Testis (tissue), 3 donors: ENCODE results near the gene RFXANK. TPM values are rescaled to one million over a fixed set of nuclear protein-coding genes. Genes with fewer than 3 reads are reported as not detected.

Experiments used
- DNase-seq: peaks from one replicate; pipeline ENCODE4 v3.0.0-alpha.2; 2019
- H3K27ac ChIP-seq, 2 donors: fragments of 200-600 bp; sonication (generic); one replicate each; pipeline ENCODE4 v1.5.1; 2019
- H3K27me3 ChIP-seq: fragments of 200-600 bp; sonication (generic); one replicate; pipeline ENCODE4 v1.5.1; 2019
- H3K36me3 ChIP-seq: fragments of 200-600 bp; sonication (generic); one replicate; pipeline ENCODE4 v1.5.1; 2017; ENCODE audit warnings: low read depth; ENCODE audit errors: missing control alignments
- H3K4me1 ChIP-seq: fragments of 200-600 bp; sonication (generic); one replicate; pipeline ENCODE4 v1.5.1; 2019
- H3K4me3 ChIP-seq, 2 donors: fragments of 200-600 bp; sonication (generic); one replicate each; pipeline ENCODE4 v1.5.1; 2017 to 2019
- H3K9me3 ChIP-seq: fragments of 200-600 bp; sonication (generic); one replicate; pipeline ENCODE4 v1.5.1; 2017
- CTCF ChIP-seq, 3 experiments: fragments of 450-650 bp in 2 of 3; fragments of 200-600 bp in 1 of 3; sonication (generic) in 1 of 3; IDR thresholded peaks; one replicate each; pipeline ENCODE4 v1.5.1; 2016 to 2019; ENCODE audit warnings: antibody characterized with exemption in 3 of 3, mild to moderate bottlenecking in 2 of 3, moderate library complexity in 1 of 3
- POLR2A ChIP-seq: fragments of 450-650 bp; IDR thresholded peaks from one replicate; pipeline ENCODE4 v1.6.1; 2017; ENCODE audit warnings: antibody characterized with exemption, mild to moderate bottlenecking, moderate library complexity
- WGBS, 2 donors: methylation state at CpG; one replicate each; pipeline ENCODE4 v1.1.5; 2018; 5-methylcytosine and 5-hydroxymethylcytosine counted together
- intact Hi-C: fragments of 100-400 bp; cut with DNase I; formaldehyde crosslinking; loops from one replicate; pipeline ENCODE4 v1.15.1; 2023; ENCODE audit warnings: low total_unique reads
- polyA plus RNA-seq: library from polyadenylated mRNA; stranded (reverse); fragments of 350-450 nt; fragmentation: Illumina TruSeq; extraction: RNeasy Lipid Tissue Mini Kit (QIAGEN cat#74804); gene quantifications from one replicate; pipeline ENCODE4 v1.2.3, GENCODE V29; 2014; ENCODE audit warnings: low read depth, low replicate concordance; ENCODE audit not compliant: insufficient read depth
- total RNA-seq, 2 donors: library from RNA; depleted of rRNA; stranded (reverse); fragments of >200 nt; gene quantifications; one replicate each; pipeline ENCODE4 v1.2.3, GENCODE V29; 2016

Gene RFXANK
- total and polyA plus RNA-seq, 3 donors from 2014 or later, result 35.1 to 40.4 (median 35.7) TPM

GRCh38 chr19:19160461-19161035, 31.5 kb upstream of the RFXANK start:
- no peaks in the 10 kb centered on the region for H3K4me1 ChIP-seq
- WGBS, 2 donors, result 78 to 79% methylated on average over 12 to 26 of the region's 26 CpGs
- no peak for DNase-seq
- no peaks in the 10 kb centered on the region for H3K9me3 ChIP-seq
- intact Hi-C loops, result no loop called here
- no peak overlapping the region for H3K27ac ChIP-seq
- no peaks in the 10 kb centered on the region for H3K36me3 ChIP-seq
- no peaks in the 10 kb centered on the region for H3K27me3 ChIP-seq
- H3K4me3 ChIP-seq, result no peak overlapping the region
- no peak for TF ChIP-seq CTCF (IDR thresholded peaks at IDR 0.05)
- TF ChIP-seq POLR2A, result no peak

- intact Hi-C loops, result no loop called here
- Histone ChIP-seq H3K4me3 (no peak overlapping the region), H3K36me3 (no peaks in the 10 kb centered on the region), H3K27me3 (no peaks in the 10 kb centered on the region), H3K9me3 (no peaks in the 10 kb centered on the region), H3K4me1 (no peaks in the 10 kb centered on the region), H3K27ac (no peak overlapping the region)
- no peak for DNase-seq
- TF ChIP-seq POLR2A (no peak), CTCF (IDR thresholded peaks at IDR 0.05) (no peak)
- WGBS, 2 donors, result 82 to 83% methylated on average over 4 to 7 of the region's 7 CpGs
Observed at GRCh38 chr19:19162495-19162894, 29.6 kb upstream of the RFXANK start.

- WGBS, 2 donors, result 100% methylated on average over 1 of the region's 1 CpG; no CpG with 5 or more reads in 1 of the 2 donors
Observed at GRCh38 chr19:19165396-19165795, 26.7 kb upstream of the RFXANK start.

GRCh38 chr19:19167612-19168011, 24.4 kb upstream of the RFXANK start:
- Histone ChIP-seq H3K36me3 (no peaks in the 10 kb centered on the region), H3K27ac (no peak overlapping the region), H3K27me3 (no peaks in the 10 kb centered on the region), H3K4me1 (no peaks in the 10 kb centered on the region), H3K9me3 (no peaks in the 10 kb centered on the region), H3K4me3 (no peak overlapping the region)
- no peak for DNase-seq
- 78 to 82% methylated on average over 3 of the region's 3 CpGs for WGBS, 2 donors
- TF ChIP-seq POLR2A, result no peak
- no peak for TF ChIP-seq CTCF (IDR thresholded peaks at IDR 0.05)
- intact Hi-C loops, result no loop called here

More at GRCh38 chr19:19165396-19165795, 26.7 kb upstream of the RFXANK start:
- no peak overlapping the region for H3K4me3 ChIP-seq
- H3K9me3 ChIP-seq, result no peaks in the 10 kb centered on the region
- intact Hi-C loops, result no loop called here
- no peak for DNase-seq
- H3K4me1 ChIP-seq, result no peaks in the 10 kb centered on the region
- no peak overlapping the region for H3K27ac ChIP-seq
- no peaks in the 10 kb centered on the region for H3K27me3 ChIP-seq
- H3K36me3 ChIP-seq, result no peaks in the 10 kb centered on the region
- TF ChIP-seq CTCF (IDR thresholded peaks at IDR 0.05) (no peak), POLR2A (no peak)
